ENCODE results near the gene BPI.

DNA sequence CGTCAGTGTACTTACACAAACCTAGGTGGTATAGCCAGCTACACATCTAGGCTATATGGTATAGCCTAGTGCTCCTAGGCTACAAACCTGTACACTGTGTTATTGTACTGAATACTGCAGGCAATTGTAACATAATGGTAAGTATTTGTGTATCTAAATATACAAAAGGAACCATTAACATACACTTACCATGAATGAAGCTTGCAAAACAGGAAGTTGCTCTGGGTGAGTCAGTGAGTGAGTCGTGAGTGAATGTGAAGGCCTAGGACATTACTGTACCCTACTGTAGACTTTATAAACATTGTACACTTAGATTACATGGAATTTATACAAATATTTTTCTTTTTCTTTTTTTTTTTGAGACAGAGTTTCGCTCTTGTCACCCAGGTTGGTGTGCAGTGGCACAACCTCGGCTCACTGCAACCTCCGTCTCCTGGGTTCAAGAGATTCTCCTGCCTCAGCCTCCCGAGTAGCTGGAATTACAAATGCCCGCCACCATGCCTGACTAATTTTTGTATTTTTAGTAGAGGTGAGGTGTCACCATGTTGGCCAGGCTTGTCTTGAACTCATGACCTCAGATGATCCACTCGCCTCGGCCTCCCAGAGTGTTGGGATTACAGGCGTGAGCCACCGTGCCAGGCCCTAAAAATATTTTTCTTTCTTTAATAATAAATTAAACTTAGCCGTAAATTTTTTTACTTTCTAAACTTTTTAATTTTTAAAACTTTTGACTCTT, 28.0 kb upstream of the BPI start:
- TF ChIP-seq CTCF (IDR thresholded peaks at IDR 0.05), result no peak
- no peak for TF ChIP-seq EP300 (IDR thresholded peaks at IDR 0.05; ENCODE audit: low read depth)
